DMS153 treated with DMSO at 0.1 percent for 48 hours (cell line): ENCODE measurements around the gene DLG2.
"Not testable (repeated sequence)": the region's sequence is repeated elsewhere in the genome, so short reads cannot be mapped to it uniquely, and the experiment has no call there.

Experiments used
- DNase-seq: peaks from one replicate; lab custom pipeline; 2025; ENCODE audit not compliant: unreplicated experiment; lab: John Stamatoyannopoulos, UW

Gene DLG2

DNA sequence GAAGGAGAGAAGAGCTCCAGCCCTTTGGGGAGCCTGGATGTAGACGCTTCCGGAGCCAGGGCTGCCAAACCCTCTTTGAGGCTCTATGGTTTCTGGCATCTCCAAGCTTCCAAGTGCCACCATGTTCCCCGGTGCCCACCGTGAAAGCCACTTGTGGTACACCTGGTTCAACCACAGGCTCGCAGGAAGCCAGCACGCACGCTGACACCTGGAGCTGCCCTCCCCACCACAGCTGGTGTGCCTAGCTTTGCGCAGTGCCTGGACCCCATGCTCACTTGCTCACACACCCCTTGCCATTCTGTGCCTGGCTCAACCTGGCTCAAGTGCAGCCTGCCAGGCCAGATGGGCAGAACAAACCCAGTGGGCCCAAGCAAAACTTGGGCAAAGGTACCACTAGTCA, 831.4 kb downstream of the DLG2 start:
- DNase-seq = no peak

DNA sequence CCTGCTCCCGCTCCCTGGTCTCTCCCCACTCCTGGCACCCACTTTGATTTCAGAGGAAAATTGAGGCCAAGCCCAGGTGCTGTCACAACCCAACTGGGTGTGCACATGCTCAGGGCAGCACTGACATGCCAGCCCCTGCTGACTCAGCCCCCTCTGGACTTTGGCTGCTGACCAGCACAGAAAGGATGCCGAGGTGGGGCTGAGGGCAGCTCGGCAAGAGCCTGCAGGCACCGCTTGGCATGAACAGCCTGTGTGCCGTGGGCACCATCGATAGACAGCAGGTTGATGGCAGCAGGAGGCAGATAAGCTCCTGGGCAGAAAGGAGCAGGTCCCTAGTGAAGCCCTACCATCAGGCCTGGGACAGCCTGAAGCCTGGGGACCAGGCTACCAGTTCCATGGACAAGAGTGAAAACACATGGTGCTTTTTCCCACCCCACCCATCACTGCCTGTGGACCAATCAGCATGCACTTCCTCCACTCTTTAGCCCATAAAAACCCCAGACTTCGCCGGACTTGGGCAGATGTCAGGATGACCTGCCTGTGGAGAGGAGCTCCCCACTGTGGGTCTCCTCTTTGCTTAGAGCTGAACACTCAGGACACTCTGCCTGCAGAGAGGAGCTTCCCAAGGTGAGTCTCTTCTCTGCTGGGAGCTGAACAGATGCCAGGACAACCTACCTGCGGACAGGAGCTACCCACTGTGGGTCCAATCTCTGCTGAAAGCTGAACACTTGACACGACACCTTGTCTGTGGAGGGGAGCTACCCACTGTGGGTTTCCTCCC, 832.3 kb downstream of the DLG2 start:
- no peak for DNase-seq

DNA sequence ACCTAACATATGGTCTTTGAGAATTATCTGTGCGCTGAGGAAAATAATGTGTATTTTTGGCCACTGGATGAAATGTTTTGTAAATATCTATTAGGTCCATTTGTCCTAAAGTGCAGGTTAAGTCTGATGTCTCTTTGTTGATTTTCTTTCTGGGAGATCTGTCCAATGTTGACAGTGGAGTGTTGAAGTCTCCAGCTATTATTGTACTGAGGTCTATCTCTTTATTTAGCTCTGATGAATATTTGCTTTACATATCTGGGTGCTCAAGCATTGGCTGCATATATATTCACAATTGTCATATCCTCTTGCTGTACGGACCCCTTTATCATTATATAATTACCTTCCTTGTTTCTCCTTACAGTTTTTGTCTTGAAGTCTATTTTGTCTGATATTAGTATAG, 833.8 kb downstream of the DLG2 start:
- DNase-seq = no peak

GRCh38 chr11:84790849-84791427, 836.2 kb downstream of the DLG2 start:
- no peak for DNase-seq

DNA sequence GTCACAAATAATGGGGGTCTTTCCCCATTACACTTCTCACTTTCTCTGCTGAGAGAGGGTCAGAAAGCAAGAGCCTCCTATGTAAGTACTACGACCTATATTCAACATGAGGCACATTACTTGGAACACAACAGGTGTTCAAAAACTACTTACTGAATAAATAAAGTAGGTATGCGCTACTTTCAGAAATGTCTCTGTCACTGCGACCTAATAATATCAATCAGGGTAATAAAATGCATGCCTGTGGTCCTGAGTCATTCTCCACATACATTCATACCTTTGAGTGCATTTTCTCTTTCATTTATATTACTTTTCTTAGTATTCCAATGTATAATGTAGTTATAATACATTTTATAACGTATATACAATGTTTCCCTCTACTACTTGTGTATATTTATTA, 838.9 kb downstream of the DLG2 start:
- no peak for DNase-seq

GRCh38 chr11:84784158-84784557, 843.0 kb downstream of the DLG2 start:
- DNase-seq = not testable (repeated sequence)

DNA sequence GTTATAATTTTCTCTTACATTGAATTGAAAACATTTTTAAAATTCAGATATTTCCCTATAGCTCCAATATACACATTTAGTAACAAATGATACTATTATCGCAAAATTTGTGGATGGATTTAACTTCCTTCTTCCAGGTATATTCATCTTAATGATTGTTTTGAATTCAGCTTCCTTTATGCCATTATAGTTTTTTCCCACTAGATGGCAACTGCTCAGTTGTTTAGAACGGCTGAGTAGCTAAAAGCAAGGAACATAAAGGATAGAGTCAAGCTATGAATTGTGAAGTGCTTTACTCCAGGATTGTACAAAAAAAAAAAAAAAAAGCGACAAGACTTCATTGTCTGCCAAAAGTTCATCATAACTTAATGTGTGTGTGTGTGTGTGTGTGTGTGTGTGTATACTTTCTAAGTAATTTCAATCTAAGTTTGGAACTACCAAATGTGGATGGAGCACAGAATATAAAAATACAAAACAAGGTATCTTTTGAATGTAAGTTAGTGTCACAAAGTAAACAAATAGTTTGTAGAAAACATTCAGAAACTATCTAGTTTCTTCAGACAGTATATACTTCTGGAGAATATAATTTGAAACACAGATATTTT, 846.4 kb downstream of the DLG2 start:
- peak; percentile 9 for DNase-seq

- DNase-seq = no peak
Measured at GRCh38 chr11:84775503-84775902, 851.6 kb downstream of the DLG2 start.

GRCh38 chr11:84763931-84764330, 863.2 kb downstream of the DLG2 start:
- no peak for DNase-seq

DNA sequence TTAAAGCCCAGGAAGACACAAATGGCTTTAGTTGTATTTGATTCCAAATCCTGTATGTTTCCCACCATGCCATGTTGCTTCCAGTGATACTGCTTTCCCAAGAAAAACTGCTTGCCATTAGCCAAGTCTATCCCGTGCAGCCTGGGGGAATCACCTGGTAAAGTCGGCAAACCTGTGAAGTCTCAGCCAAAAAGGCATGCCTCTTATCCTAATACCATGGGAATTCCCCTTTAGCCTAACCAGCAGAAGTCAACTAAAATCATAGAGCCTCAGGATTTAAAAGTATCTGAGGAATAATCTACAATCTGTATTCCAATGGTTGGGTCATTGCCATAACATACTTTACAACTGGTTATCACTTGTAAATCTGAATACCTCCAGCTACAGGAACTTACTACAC, 869.4 kb downstream of the DLG2 start:
- no peak for DNase-seq

GRCh38 chr11:84751371-84751770, 875.8 kb downstream of the DLG2 start:
- DNase-seq = no peak

GRCh38 chr11:84747871-84748270, 879.3 kb downstream of the DLG2 start:
- DNase-seq = no peak

DNA sequence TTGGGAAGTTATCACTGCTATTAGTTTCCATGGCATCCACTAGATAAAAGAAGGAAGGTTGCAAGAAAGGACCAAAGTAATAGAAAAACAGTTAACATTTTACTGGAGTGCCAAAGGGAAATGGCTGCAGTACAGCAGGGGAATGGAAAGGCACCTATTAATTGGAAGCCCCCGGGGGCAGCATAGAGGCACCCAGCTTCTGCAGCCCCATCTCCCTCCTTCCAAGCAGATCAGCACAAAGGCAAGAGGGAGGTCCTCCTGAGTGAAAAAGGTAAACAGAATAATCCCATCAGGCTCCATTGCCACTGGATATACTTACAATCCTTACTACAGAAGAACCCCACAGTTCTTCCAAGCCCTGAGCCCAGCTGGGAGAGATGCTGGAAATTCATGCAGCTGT, 887.1 kb downstream of the DLG2 start:
- DNase-seq = no peak

GRCh38 chr11:84724256-84724655, 902.9 kb downstream of the DLG2 start:
- DNase-seq = no peak

DNA sequence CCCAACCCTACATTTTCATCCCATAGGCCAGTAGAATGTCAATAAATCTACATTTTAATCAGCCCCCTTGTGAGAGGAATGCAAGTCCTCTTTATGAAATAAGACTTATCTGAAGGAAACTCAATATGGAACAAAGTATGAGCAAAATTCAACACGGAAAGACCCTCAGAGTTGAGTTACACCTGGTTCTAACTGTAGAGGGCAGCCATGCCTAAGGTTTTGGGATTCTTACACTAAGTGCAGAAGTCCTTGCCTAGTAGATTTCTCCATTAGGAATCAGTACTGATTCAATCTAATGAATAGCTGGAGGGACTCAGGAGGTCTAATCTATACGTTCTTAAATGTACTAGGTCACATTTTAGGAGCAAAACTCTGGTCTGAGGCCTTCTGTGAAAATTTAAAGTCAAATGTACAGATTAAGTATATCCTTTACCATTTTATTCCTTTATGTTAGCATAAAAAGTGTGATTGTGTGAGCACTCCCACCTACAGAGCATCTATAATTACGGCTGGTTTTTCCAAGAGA, 904.5 kb downstream of the DLG2 start:
- no peak for DNase-seq

DNA sequence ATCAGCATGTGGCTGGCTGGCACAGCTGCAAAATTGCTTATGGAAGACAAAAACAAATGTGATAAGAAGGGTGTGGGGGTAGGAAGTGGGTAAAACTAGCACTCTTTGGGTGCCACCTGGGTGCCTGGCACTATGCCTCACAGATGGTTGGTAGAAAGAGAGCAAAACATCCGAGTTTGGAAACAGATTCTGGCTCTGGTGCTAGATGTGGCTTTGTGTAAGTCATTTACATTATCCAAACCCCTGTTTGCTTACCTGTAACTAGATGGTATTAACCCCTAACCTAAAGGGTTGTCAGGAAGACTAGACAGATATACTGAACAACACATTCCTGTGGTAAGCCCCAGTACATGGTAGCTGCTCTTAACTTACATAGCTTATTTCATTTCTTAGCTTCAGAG, 905.6 kb downstream of the DLG2 start:
- DNase-seq = no peak

DNA sequence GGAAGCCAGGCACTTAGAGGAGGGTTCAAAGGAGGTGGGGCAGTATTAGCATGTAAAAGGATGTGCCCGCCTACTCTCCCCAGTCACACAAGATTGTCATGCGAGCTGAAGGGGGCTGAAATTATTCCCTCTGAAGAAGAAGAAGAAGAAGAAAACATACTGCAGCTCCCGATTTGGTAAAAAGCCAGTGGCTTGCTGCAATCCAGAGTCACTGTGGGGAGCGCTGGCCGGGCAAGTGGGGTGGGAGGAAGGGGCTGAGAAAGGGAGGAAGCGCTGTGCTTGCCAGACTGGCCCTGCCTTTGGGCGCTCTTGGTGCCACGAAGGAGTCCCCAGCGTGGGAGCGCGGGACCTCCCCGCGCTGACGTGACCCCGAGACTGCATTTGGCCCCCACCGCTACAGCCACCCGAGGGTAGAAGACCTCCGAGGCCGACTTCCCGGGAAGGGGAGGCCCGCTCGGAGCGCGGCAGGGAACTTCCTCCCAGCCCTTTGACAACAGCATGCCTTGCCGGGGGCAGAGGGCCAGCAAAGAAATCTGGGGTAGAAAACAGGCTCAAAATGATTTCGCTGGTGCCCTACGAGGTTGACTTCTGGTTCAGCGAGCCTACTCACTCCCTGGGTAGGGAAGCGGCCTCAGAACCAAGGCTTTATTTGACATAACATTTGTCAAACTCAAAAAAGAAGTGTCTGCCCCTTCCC, 906.3 kb downstream of the DLG2 start:
- no peak for DNase-seq

- DNase-seq = no peak
Measured at GRCh38 chr11:84719935-84720577, 907.1 kb downstream of the DLG2 start.

DNA sequence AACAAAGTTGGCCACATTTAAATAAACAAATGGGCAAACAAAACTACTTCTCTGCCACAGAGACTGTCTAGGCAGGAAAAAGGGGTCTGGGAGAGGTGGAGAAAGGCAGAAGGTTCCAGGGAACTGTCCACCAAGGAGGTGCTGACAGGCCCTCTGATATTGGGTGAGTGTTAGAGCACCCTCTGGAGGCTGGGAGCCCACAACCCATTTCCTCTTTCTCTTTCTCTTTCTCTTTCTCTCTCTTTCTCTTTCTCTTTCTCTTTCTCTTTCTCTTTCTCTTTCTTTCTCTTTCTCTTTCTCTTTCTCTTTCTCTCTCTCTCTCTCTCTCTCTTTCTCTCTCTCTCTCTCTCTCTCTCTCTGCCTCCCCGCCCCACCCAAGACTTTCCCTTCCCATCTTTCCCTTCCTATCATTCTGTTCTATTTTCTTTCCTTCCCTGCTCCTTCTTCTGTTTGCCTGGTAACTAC, 912.8 kb downstream of the DLG2 start:
- peak; percentile 9 for DNase-seq

DNA sequence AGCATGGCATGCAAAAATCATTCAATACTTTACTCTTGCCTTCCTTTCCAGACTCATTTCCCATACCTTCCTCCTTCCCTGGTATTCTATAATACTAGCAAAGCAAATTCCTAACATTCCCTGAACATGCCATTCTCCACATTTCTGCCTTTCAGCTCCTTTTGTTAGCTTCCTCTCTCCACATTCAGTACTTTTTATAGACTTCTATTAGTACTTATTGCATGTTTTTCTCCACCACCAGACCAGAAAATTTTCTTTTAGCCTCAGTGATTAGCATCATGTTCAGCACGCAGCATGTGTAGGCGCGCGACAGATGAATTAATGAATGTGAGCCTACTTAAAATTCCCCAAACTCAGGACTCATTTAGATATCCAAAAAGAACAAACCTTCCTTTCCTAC, 935.3 kb downstream of the DLG2 start:
- DNase-seq = no peak

DNA sequence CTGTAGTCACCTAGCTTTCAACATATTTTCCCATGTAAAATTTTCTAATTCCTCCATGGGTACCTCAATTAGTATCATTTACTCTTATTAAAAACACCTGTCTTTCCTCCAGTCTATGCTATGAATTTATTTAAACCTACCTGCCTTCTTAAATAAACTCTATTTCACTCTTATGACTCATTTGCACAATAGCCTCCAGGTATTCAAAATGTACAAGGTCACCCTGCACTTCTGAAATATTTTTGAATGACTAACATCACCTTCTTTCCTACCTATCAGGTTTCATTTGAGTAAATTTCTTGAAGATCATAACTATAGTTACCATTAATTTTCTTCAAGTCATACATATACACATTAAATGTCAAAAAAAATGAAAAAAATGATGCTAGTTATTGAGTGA, 939.7 kb downstream of the DLG2 start:
- no peak for DNase-seq
